Activated T-cell treated with anti-CD3 and anti-CD28 coated beads for 1 hour (primary cell): ENCODE data around the gene BEGAIN.

ENCODE experiments used
- DNase-seq: peaks from one replicate; pipeline ENCODE4 v3.0.0-alpha.2; 2020; ENCODE audit warnings: low read depth

BEGAIN gene

DNA sequence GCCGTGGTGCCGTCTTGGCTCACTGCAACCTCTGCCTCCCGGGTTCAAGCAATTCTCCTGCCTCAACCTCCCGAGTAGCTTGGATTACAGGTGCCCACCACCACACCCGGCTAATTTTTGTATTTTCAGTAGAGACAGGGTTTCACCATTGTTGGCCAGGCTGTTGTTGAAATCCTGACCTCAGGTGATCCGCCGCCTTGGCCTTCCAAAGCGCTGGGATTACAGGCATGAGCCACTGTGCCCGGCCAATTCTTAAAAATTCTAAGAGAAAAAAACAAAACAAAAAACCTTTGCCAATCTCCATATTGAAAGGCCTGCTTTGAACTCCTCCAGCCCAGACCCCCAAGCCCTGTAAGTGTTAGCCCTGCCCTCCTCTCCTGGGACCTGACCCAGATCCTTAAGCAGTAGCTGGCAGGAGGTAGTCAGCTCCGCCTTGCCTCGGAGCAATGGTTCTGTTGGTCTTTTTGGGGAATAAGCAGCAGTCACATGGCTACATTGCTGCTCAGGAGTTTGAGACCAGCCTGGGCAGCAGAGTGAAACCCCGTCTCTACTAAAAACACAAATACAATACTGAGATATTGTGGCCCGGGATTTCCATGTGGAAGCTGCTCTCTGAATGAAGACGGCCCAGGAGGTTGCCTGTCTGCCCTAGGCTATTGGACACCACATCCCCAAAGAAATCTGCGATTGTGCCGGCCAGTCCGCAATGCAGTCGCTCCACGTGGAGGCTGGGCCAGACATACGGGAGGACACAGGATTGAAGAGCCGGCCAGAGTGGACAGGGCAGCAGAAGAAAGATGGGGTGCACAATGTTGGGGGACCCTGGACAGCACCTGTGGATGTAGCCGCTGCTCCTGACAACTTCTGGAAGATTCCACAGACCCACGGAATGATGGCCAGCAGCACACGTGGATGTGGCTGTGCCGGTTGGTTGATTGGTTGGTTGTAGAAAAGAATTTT lies 28.8 kb upstream of the BEGAIN start:
- DNase-seq: no peak

DNA sequence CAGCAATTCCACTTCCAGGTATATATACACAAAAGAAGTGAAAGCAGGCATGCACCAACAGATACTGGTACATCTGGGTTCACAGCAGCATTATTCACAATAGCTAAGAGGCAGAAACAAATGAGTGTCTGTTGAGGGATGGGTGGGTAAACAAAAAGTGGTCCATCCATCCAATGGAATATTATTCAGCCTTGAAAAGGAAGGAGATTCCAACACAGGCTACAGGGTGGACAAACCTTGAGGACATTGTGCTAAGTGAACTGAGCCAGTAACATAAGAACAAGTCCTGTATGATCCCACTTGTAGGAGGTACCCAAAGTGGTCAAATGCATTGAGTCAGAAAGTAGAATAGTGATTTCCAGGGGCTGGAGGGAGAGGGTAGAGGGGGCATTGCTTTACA lies 27.6 kb upstream of the BEGAIN start:
- DNase-seq: no peak

DNA sequence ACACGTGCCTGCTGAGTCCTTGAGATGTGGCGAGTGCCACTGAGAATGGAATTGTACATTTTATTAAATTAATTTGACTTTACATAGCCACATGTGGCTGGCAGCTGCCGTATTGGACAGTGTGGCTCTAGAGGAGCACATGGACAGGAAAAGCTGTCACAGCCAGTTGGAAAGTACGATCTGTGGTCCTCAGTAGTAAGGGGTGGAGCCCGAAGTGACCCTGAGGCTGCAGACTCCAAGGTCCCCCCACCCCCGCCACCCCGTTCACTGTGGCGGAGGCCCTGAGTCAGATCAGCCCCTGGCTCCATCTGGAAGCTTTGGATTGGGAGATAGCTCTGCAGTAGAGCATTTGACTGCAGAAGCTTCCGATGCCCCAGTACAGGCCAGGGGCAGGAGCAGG lies 25.8 kb upstream of the BEGAIN start:
- no peak for DNase-seq

DNA sequence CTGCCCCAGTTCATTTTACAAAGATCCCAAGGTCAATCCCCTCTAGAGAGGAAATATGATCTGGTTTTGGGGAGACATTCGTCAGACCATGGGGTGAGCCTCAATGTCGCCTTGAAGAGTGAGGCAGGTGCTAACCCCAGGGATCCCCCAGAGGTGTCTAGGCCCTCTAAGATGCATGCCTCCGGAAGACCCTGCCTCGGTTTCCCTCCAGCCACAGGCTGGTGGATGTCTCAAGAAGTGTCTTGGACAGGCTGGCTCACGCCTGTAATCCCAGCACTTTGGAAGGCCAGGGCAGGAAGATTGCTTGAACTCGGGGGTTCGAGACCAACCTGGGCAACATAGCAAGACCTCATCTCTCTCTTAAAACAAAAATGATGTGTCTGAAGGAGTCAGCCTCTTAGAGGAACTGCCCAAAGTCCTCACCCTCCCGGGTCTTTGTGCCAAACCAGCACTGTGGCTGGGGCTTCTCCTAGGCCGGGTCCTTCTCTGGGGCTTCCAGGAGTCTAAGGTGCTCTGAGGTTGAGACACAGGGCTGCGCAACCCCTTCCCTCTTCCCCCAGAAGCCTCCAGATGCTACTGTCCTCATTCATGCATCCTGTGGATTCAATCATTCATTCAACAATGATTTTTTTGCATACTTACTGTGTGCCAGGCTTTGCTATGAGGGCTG lies 24.7 kb upstream of the BEGAIN start:
- DNase-seq: no peak

DNA sequence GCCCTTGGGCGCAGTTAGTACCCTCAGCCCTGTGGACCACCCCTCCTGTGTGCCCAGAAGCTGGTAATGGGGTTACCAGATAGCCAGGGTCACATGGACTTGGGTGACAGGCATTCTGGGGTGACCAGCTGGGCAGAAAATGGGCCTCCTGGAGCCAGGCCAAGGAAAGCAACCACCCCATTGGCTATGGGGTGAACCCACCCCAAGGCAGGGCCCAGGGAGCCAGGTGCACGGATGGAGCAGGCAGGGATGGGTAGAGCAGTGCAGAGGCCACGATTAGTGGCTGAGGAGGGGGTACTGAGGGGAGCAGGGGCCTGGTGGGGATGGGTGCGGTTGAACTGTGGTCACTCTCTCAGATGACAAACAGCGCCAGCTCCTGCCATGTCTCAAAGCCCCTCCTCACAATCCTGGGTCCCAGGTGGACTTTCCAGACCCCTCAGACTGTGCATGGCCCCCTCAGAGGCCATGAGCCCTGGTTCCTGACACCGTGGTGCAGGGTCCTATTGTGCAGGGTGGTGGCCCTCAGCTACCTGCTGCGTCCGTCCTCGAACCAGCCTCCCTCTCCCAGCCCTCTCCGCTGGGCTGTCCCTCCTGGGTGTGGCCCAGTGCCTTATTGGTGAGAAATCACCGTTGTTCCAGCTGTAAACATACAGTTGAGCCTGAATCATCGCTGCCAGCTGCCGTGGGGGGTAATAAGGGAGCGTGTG lies 23.4 kb upstream of the BEGAIN start:
- no peak for DNase-seq

DNA sequence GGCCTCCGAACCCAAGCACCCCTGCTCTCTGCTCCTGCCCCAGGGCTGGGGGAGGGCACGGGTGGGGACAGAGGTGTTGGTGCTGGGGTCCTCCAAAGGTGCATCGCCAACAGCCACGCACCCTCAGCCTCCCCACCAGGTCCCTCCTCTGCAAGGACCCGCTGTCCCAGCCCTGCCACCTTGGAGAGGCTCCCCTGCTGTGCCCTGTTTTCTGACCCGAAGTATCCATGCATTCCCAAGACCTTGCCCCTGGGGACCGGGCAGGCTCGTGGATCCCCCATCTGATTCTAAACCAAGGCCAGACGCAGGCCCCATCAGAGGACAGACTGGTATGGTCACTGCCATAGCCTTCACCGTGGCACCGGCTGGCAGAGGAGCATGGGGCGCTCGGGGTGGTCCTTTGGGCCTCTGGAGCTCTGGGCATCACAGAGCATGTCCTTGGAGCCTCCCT lies 22.7 kb upstream of the BEGAIN start:
- DNase-seq: no peak

DNA sequence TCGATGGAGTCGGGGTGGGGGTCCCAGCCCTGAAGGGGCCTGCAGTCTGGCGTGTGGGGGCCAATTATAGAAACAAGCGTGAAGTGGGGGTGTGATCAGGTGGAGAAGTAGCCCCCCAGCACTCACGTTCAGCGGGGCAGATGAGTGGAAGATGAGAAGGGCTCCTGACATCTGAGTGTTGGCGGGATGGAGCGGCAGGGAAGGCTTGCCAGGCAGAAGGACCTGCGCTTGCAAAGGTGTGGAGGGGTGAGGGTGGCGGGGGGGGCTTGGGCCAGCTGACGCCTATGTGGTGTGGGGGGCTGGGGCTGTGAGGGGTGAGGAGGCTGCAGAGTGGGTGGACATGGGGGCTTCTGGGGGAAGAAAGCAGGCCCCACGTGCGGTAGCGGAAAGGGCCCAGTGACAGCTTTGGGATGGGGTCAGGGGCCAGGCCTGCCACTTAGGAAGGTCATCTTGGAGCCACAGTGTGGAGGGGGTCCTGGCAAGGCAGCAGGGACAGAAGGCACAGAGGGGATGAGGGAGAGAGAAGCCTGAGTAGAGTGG lies 22.2 kb upstream of the BEGAIN start:
- no peak for DNase-seq

DNA sequence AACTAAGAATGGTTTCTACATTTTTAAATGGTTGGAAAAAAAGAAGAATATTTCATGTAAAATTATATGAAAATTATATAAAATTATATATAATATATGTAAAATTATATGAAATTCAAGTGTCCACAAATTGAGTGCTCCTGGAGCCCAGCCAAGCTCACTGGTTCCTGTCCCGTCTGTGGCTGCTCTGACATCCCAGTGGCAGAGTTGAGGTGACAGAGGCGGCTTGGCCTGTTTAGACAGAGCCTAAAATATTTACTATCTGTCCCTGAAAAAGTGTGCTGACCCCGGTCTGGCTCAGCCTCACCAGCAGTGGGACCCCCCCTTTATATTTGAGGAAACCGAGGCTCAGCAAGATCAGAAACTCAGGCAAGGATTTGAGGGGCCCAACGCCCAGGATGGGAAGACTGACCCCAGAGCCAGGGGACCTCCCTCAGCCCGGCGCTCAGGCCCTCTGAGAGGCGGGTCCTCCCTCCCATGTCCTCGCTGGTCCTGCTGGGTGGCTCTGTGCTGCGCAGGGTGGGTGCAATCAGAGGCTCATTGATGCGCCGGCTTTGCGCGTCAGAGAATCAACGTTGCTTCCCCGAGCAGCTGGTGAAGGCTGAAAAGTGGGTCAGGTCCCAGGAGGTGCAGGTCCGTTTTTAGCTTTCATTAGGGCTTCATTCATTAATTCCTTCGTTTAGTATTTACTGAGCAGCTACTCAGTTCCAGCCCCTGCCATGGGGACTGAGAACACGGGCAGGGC lies 21.5 kb upstream of the BEGAIN start:
- DNase-seq: no peak

DNA sequence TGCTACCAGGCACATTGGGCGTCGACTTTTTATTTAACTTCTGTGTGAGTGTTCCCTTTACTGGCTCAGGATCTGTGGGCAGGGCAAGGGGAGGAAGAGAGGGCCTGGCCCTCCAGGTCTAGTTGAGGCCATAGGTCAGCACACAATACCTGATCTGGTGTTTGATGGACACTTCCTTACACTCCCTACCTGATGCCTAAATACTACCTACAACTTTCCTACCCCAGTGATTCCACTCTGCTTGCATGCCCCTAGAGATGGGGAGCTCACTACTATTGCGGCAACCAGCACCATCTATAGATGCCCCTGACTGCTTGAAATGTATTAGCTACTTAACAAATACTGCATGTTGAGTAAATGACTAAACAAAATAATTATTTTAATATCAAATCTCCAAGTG lies 20.8 kb upstream of the BEGAIN start:
- DNase-seq: no peak

DNA sequence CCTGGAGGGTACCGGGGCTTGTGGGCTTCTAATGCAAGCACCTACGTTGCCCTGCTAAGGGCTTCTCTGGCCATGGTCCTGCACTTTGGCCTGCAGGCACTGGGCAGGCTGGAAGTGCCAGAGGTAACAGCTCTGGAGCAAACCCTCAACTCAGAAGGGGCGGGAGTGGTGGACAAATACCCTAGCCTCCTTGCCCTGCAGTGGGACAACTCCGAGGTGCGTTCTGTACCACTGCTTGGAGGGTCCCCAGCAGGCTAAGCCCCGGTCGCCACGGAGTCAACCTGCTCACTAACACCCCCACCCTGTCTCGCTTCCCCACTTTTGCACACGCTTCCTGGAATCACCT lies 20.4 kb upstream of the BEGAIN start:
- DNase-seq: no peak

DNA sequence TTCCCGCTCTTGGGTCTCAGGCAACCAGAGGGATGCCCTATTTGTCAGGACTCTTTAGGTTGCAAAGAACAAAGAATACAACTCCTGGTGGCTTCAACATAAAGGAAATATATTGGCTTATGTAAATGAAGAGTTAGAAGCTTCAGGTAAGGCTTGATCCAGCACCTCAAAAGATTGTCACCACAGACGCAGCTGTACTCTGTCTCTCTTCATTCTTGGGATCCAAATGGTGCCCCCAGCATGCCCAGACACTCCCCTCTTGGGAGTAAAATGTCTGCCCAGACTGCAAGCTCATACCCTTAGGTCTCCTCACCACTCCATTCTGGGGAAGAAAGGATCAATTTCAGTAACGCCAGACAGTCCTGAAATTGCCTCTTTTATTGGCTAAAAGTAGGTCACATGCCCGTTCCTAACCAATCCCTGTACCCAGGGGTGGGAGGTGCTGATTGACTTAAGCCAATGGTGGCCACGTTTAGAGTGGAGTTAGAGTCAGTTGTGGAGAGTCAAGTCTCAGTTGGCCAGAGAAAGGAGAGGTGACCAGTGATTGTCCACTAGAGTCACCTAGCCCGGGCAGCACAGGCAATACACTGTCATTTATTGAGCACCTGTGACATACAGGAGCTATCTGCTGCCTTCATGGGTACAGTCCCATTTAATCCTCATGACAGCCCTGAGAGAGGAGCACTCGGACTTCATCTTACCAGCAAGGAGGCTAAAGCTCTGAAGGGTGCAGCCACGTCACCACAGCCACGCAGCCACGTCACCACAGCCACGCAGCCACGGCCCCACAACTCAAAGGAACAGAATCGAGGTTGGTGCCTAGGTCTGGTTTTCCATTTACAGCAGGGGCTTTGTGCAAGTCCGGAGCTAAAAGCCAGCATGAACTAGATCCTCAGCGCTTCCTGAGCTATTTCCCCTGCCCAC lies 19.7 kb upstream of the BEGAIN start:
- no peak for DNase-seq

DNA sequence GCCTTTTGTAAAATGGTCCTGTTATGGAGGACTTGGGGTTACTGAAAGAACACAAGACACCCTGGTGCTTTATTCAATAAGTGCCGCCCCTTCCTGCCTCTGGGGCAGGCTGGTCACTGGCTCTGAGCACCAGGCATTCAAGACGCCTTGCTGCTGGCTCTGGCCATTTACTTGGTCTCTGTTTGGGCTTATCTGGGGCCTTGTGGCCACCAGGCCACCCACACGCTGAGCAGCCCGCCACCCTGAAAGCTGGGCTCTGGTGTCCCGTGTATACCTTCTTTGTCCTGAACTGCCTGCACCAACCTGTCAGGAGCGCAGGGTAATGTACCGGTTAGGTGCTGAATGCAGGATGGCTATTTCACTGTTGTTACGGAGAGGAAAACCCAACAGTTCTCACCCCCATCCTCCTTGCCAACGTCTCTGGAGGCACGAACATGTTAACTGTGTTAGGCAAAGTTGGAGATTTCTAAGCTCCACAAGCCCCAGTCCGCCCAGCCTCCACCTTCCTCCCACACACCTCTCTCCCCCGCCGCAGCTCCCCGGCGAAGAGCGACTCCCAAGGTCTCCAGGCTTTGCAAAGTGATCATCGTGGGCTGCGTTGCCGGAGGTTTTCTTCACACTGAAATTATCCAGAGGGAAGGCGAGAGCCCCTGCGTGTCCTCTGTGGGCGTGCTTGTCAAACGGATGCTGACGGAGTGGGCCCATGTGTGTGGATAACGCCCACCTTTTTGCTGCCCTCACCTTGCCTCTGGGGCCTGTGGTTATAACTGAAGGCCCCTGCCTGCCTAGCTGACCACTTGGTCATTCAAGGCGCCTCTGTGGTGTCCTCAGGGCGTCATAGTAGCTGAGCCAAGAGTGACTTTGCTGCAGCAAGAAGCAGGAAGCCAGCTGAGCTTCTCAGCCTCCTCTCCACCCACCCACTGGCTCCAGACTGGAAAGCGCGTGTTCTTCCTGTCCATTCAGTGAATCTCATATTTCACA lies 18.8 kb upstream of the BEGAIN start:
- no peak for DNase-seq

DNA sequence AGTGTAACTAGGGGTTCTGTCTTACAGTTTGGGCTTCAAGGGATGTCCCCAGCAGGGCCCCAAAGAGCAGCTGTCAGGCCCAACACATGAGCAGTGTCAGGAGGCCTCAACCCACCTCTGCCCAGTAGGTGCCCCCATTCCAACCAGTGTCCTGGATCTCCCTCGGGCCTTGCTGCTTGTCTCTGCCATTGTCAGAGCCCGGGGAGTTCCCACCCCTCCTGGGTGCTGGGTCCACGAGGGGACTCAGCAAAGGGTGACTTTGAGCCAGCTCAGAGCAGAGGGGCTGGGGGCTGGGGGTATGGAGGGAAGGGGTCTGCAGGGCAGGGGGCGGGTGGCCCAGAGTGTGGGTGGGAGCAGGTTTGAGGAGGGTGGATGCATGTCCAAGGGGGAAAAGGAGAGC lies 18.0 kb upstream of the BEGAIN start:
- no peak for DNase-seq

DNA sequence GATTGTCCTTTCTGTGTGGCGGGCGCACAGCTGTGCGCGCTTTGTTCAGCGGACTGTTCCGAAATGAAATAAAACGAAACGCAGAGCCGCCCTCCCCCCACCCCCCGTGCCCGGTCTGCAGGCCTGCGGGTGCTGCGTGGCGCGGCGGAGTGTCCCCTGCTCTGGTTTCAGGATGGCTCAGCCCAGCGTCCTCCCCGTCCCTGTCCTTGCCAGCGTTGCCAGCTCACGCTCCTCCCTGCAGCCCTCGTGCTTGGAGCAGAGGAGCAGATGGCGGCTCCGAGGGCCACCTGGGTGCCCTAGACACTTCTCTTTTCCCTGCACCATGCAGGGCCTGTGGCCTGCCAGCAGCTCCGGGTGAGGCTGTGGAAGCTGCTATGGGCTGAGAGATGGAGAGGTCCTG lies 17.5 kb upstream of the BEGAIN start:
- DNase-seq: no peak

DNA sequence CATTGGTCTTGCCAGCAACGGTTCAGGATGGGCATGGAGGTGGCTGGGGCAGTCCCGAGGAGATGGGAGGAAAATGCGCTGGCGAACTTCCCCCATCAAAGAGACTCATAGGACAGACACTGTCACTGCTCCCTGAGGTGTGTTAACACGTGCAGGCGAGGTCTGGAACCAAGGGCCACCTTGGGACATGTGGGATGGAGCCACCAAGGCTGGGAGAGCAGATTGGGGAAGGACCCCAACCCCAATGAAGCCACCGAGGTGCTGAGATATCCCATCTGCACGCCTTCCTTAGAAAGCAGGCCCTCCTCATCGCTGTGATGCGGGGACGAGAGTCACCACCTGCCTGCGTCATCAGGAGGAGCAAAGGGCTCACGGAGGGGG lies 16.9 kb upstream of the BEGAIN start:
- DNase-seq: no peak

DNA sequence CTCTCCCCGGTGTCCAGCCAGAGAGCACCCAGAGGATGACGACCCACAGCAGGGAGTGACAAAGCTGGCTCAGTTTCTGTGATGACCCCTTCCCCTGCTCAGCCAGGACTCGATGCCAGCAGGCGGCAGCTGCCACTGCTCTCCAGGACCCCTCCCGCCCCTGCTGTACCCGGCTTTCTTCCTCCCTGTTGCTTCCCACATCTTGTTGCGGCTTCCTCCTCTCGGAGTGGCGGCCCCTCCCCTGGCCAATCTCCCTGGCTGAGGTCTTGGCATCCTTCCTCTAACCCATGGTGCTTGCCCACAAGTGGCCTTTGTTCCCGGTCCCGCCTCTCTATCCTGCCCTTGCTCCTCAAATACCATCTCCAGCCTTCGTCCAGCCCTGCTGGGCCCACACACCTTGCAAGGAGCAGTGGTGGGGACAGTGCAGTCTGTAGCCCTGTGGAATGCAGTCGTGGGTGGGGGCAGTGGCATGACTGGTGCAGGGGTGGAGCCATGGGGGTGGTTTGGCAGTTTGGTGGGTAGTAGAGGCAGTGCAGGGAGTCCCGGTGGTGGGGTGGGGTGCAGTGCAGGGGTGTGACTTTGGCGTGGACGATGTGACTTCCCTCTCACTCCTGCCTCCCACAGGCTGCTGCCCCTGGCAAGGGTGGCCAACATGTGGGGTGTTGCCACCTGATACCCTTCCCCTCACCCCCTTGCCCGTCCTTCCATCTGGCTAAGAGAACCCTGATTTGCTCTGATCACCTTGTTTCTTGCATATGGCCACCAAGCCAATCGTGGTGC lies 16.3 kb upstream of the BEGAIN start:
- no peak for DNase-seq

DNA sequence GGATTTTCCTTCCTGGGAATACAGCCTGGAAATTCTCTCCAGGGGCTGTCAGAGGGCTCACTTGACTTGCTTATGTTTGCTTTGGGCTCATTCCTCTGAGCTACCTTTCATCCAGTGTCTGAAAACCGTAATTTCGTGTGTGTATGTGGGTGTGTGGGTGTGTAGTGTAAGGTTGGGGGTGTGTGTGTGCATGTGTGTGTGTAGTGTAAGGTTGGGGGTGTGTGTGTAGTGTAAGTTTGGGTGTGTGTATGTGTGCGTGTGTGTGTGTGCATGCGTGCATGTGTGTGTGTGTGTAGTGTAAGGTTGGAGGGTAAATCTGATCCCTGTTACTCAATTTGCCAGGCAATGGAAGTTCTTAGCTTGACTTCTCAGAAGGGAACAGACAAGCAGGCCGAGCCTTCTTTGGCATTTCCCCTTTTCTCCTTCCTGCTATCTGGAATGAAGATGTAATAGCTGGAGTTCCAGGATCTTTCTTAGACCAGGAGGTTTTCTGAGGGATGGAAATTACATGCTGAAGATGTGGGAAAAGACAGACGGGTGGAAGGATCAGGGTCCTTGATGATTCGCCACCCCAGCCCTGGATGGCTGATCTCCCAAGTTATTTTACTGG lies 15.5 kb upstream of the BEGAIN start:
- DNase-seq: no peak

DNA sequence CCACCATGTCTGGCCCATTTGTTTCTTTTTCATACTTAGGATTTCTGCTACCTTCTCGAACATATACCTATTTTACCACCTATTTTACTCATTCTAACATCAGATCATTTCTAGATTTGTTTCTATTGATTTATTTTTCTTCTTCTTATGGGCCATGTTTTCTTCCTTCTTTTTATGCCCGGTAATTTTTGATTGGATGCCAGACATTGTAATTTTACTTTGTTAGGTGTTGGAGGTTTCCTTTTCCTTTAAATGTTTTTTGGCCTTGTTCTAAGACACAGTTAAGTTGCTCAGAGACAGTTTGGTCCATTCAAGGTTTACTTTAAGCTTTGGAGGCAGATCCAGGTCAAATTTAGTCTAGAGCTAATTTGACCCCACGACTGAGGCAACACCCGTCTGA lies 14.7 kb upstream of the BEGAIN start:
- no peak for DNase-seq
